AG10803 (cell line): Measurements from ENCODE around the gene PIP5KL1.
"Not testable (repeated sequence)": the region's sequence is repeated elsewhere in the genome, so short reads cannot be mapped to it uniquely, and the experiment has no call there.

Experiments
- DNase-seq: peaks from one replicate; pipeline ENCODE4 v3.0.0; 2010; ENCODE audit warnings: low read depth
- H3K4me3 ChIP-seq: 2 replicates; pipeline ENCODE4 v1.5.1; 2011; ENCODE audit warnings: mild to moderate bottlenecking, low read length, control low read depth
- TF ChIP-seq, protein P1 (sequence below): conservative IDR thresholded peaks from 2 replicates; pipeline ENCODE4 v1.5.1; 2011; ENCODE audit warnings: mild to moderate bottlenecking, low read length, control low read depth, inconsistent platforms

The PIP5KL1 gene

DNA sequence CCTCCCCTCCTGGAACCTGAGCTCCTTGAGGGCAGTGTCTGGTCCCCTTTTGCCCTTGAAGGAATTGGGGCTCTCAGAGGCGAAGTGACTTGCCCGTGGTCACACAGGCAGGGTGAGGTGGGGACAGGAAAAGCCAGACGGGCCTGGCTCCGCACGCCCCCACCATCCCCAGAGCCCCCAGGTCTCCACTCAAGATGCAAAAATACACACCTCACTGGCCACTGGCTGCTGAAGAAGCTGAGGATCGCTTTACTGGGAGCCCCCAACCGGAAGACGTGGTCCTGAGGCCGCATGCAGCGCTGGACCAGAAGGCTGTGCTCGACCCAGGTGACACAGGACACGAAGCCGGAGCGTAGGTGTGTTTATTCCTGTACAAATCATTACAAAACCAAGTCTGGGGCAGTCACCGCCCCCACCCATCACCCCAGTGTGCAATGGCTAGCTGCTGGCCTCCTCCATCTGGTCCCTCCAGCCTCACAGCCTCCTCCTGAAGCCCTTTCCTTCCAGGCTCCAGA lies 45.5 kb downstream of the PIP5KL1 start:
- no peak for DNase-seq
- TF ChIP-seq, protein P1, sequence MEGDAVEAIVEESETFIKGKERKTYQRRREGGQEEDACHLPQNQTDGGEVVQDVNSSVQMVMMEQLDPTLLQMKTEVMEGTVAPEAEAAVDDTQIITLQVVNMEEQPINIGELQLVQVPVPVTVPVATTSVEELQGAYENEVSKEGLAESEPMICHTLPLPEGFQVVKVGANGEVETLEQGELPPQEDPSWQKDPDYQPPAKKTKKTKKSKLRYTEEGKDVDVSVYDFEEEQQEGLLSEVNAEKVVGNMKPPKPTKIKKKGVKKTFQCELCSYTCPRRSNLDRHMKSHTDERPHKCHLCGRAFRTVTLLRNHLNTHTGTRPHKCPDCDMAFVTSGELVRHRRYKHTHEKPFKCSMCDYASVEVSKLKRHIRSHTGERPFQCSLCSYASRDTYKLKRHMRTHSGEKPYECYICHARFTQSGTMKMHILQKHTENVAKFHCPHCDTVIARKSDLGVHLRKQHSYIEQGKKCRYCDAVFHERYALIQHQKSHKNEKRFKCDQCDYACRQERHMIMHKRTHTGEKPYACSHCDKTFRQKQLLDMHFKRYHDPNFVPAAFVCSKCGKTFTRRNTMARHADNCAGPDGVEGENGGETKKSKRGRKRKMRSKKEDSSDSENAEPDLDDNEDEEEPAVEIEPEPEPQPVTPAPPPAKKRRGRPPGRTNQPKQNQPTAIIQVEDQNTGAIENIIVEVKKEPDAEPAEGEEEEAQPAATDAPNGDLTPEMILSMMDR: no peak
- H3K4me3 ChIP-seq: no peak overlapping the region

DNA sequence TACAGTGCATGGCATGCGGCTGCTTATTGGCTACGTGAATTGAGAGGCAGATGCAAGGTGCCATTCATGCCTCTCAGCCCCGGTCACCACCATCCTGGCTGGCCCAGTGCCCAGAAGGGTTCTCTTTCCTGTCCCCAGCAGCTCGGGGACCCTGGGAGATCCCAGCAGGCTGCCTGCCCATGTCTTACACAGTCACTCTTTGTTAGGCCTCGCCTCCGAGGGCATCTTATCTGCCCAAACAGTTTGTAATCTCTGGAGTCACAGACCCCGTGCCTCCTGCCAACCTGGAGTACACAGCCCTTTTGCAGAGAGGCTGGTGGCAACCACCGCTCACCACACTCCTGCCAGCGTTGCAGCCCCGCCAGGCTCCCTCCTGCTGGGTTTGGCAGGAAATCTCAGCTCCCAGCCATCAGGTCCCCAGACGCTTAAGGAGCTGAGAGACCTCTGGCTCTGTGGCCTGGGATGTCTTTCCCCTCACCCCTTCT lies 46.1 kb downstream of the PIP5KL1 start:
- TF ChIP-seq, protein P1: no peak
- no peak for DNase-seq
- no peak overlapping the region for H3K4me3 ChIP-seq

DNA sequence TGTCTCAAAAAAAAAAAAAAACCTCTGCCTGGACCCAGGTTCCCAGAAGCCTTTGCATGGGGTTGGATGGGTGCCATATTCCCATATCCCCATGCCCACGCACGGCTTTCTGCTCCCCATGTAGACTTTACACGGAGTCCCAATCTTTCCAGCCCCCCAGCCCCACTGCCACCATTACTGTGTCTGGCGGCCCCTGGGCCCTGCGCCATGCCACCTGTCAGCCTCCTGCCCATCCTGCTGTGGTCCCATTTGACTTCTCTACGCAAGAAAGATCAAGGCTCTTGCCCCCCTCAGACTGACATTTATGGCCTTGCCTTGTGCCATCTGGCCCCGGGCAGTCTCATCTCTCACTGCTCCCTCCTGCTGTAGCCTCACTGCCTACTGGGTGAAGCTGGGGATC lies 46.6 kb downstream of the PIP5KL1 start:
- DNase-seq: no peak
- TF ChIP-seq, protein P1: no peak
- H3K4me3 ChIP-seq: no peak overlapping the region

DNA sequence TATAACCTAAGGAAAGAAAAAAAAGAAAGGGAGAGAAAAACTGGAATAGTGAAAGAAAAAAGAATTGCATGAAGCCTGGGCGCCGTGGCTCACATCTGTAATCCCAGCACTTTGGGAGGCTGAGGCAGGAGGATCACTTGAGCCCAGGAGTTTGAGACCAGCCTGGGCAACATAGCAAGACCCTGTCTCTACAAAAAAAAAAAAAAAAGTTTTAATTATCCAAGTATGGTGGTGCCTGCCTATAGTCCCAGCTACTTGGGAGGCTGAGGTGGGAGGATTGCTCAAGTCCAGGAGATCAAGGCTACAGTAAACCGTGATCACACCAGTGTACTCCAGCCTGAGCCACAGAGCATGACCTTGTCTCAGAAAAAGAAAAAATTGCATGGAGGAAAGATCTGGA lies 48.9 kb downstream of the PIP5KL1 start:
- DNase-seq, H3K4me3 ChIP-seq: not testable (repeated sequence)

DNA sequence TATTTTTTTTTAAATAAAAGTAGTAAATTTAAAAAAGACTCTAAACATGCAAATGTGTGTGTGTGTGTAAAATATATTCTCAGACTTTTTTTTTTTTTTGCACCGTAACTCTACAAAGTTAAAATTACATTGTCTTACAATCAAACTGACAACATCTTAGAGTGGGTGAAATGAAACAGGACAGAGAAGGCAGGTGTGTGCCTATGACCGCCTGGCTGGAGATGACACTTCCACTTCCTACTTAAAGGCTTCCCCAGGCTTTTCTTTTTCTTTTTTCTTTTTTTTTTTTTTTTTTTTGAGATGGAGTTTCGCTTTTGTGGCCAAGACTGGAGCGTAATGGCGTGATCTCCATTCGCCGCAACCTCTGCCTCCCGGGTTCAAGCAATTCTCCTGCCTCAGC lies 50.4 kb downstream of the PIP5KL1 start:
- no peak overlapping the region for H3K4me3 ChIP-seq
- TF ChIP-seq, protein P1: no peak
- DNase-seq: no peak

DNA sequence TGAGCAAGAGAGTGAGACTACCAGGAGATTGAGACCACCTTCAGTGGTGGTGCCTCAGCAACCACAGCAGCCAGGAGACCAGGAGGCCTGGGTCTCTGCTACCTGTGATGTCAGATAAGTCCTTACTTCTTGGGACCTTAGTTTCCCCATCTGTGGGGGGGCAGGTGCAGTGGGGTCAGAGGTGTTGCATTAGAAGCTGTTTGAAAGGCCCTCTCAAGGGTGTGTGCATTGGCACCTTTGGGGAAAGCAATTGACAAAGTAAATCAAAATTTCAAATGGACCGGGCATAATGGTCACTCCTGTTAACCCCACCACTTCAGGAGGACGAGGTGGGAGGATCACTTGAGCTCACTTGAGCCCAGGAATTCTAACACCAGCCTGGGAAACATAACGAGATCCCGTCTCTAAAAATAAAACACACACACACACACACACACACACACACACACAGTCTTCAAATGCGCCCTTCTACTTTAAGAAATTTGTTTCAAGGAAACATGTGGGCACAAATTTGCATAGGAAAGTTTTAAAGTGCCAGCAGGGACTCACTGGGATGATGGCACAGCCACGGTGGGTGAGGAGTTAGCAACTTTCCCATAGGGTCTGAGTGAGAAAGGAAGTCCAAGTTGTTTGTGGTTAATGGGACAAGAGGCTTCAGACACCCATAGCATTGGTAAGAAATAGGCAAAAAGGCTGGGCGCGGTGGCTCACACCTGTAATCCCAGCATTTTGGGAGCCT lies 51.8 kb downstream of the PIP5KL1 start:
- DNase-seq: no peak
- TF ChIP-seq, protein P1: no peak
- no peak overlapping the region for H3K4me3 ChIP-seq

DNA sequence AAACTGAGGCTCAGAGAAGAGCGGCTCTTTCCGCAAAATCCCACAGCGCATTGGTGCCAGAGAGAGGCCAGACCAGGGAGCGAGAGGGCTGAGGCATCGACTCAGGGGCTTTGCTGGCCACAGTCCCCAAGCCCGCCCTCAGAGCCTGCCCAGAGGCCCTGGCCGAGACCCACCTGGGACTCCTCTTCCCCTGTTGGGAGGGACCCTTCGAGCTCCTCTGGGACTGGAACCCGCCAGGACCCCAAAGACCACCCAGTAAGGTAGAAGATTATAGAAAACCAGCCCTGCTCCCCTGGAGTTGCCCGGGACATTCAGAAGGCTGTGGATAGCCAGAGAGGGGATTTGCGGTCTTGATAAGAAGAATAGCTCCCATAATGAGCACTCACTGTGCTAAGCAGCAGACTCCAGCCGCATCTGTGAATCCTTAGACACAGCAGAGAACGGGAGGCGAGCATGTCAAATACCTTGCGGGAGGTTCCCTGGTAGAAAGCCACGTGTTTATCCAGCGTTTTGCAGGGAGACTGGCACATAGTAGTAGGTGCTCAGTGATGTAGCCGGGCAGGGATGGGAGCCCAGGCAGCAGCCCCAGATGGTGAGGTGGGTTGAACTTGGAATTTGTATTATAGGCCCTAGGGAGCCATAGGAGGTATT lies 52.5 kb downstream of the PIP5KL1 start:
- H3K4me3 ChIP-seq: peak overlapping the region; percentile 74
- DNase-seq: no peak
- TF ChIP-seq, protein P1: no peak
